ENCODE measurements around the gene ENTREP1.
"Not testable (repeated sequence)": the region's sequence is repeated elsewhere in the genome, so short reads cannot be mapped to it uniquely, and the experiment has no call there.

ENTREP1 gene

GRCh38 chr9:69395718-69396117 is 70.7 kb downstream of the ENTREP1 start:
- DNase-seq (ENCODE audit: extremely low read depth, insufficient read length), result no peak
- Histone ChIP-seq H3K36me3 (ENCODE audit: control insufficient read depth, insufficient read depth, low read length) (no peaks in the 10 kb centered on the region), H3K27me3 (replicated peaks; ENCODE audit: control insufficient read depth, insufficient read depth, low read length) (no peaks in the 10 kb centered on the region), H3K4me3 (replicated peaks; ENCODE audit: low read depth, low read length) (no peak overlapping the region)
- no peak for TF ChIP-seq CTCF (IDR thresholded peaks at IDR 0.05; ENCODE audit: insufficient read depth, low read length, poor library complexity, severe bottlenecking)

DNA sequence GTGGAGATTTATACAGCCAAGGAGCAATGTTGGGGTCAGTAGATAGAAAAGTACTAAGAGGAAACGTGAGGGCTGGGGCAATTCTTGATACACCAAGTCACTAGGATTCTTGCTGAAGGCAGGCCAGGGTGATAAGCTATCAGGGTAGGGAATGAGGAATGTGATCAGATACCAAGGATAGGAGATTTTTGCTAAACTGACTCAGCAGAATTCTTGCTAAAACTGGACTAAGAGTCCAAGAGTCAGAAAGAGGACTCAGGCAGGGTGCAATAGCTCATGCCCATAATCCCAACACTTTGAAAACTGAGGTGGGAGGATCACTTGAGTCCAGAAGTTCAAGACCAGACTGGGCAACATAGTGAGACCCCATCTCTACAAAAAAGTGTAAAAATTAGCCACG is 71.7 kb downstream of the ENTREP1 start:
- TF ChIP-seq CTCF (IDR thresholded peaks at IDR 0.05; ENCODE audit: insufficient read depth, low read length, poor library complexity, severe bottlenecking), result no peak
- H3K27me3 ChIP-seq (replicated peaks; ENCODE audit: control insufficient read depth, insufficient read depth, low read length), result no peaks in the 10 kb centered on the region
- DNase-seq (ENCODE audit: extremely low read depth, insufficient read length), result no peak
- no peak overlapping the region for H3K4me3 ChIP-seq (replicated peaks; ENCODE audit: low read depth, low read length)
- H3K36me3 ChIP-seq (ENCODE audit: control insufficient read depth, insufficient read depth, low read length), result no peaks in the 10 kb centered on the region

- Histone ChIP-seq H3K36me3 (ENCODE audit: control insufficient read depth, insufficient read depth, low read length) (no peaks in the 10 kb centered on the region), H3K27me3 (replicated peaks; ENCODE audit: control insufficient read depth, insufficient read depth, low read length) (no peaks in the 10 kb centered on the region; the same call in none of the 2 replicates), H3K4me3 (replicated peaks; ENCODE audit: low read depth, low read length) (no peak overlapping the region)
- no peak for TF ChIP-seq CTCF (IDR thresholded peaks at IDR 0.05; ENCODE audit: insufficient read depth, low read length, poor library complexity, severe bottlenecking)
- no peak for DNase-seq (ENCODE audit: extremely low read depth, insufficient read length)
These were observed 72.6 kb downstream of the ENTREP1 start for GRCh38 chr9:69397384-69398214.

DNA sequence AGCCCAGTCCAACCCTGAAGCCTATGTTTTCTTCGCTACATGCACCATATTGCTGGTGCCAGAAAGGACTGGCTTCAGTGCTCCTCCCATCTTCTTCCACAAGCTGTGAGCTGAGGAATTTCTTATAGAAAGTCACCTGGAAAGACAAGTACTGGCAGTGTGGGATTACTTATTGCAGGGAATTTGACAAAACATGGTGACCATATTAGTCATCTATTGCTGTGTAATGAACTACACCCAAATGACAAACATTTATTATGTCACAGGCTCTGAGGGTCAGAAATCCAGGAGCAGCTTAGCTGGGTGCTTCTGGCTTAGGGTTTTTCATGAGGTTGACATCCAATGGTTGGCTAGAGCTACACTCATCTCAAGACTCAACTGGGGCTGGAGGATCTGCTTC is 75.5 kb downstream of the ENTREP1 start:
- no peaks in the 10 kb centered on the region for H3K36me3 ChIP-seq (ENCODE audit: control insufficient read depth, insufficient read depth, low read length)
- DNase-seq (ENCODE audit: extremely low read depth, insufficient read length), result no peak
- H3K27me3 ChIP-seq (replicated peaks; ENCODE audit: control insufficient read depth, insufficient read depth, low read length), result no peaks in the 10 kb centered on the region; the same call in none of the 2 replicates
- TF ChIP-seq CTCF (IDR thresholded peaks at IDR 0.05; ENCODE audit: insufficient read depth, low read length, poor library complexity, severe bottlenecking), result no peak
- H3K4me3 ChIP-seq (replicated peaks; ENCODE audit: low read depth, low read length), result no peak overlapping the region

DNA sequence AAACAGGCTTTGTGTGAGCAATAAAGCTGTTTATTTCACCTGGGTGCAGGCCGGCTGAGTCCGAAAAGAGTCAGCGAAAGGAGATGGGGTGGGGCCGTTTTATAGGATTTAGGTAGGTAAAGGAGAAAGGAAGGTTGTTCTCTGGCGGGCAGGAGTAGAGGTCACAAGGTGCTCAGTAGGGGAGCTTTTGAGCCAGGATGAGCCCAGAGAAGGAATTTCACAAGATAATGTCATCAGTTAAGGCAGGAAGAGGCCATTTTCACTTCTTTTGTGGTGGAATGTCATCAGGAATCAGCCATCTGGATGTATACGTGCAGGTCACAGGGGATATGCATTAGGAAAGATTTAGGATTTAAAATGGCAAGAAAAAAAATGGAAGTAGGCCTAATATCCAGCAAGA is 84.9 kb downstream of the ENTREP1 start:
- DNase-seq (ENCODE audit: extremely low read depth, insufficient read length); H3K4me3 ChIP-seq (replicated peaks; ENCODE audit: low read depth, low read length): not testable (repeated sequence)

GRCh38 chr9:69411246-69411645 is 86.2 kb downstream of the ENTREP1 start:
- DNase-seq (ENCODE audit: extremely low read depth, insufficient read length), result no peak
- H3K36me3 ChIP-seq (ENCODE audit: control insufficient read depth, insufficient read depth, low read length), result no peaks in the 10 kb centered on the region
- no peaks in the 10 kb centered on the region for H3K27me3 ChIP-seq (replicated peaks; ENCODE audit: control insufficient read depth, insufficient read depth, low read length)
- TF ChIP-seq CTCF (IDR thresholded peaks at IDR 0.05; ENCODE audit: insufficient read depth, low read length, poor library complexity, severe bottlenecking), result no peak
- H3K4me3 ChIP-seq (replicated peaks; ENCODE audit: low read depth, low read length), result no peak overlapping the region

More for the DNA sequence above, 84.9 kb downstream of the ENTREP1 start:
- H3K27me3 ChIP-seq (replicated peaks; ENCODE audit: control insufficient read depth, insufficient read depth, low read length); H3K36me3 ChIP-seq (ENCODE audit: control insufficient read depth, insufficient read depth, low read length): not testable (repeated sequence)

Data from GM06990 (cell line).